Measurements from ENCODE around the gene P2RX2. TPM values are rescaled to one million over a fixed set of nuclear protein-coding genes. Genes with fewer than 3 reads are reported as not detected.

The P2RX2 gene
- total RNA-seq, 2 donors from 2014 or later: 0.24 TPM; not detected in 1

GRCh38 chr12:132639956-132640520, 21.5 kb downstream of the P2RX2 start:
- intact Hi-C loops (cut with DNase I): no loop called here
- no peak overlapping the region for H3K4me3 ChIP-seq
- no peaks in the 10 kb centered on the region for H3K36me3 ChIP-seq
- H3K9me3 ChIP-seq: no peaks in the 10 kb centered on the region
- TF ChIP-seq, protein P1, sequence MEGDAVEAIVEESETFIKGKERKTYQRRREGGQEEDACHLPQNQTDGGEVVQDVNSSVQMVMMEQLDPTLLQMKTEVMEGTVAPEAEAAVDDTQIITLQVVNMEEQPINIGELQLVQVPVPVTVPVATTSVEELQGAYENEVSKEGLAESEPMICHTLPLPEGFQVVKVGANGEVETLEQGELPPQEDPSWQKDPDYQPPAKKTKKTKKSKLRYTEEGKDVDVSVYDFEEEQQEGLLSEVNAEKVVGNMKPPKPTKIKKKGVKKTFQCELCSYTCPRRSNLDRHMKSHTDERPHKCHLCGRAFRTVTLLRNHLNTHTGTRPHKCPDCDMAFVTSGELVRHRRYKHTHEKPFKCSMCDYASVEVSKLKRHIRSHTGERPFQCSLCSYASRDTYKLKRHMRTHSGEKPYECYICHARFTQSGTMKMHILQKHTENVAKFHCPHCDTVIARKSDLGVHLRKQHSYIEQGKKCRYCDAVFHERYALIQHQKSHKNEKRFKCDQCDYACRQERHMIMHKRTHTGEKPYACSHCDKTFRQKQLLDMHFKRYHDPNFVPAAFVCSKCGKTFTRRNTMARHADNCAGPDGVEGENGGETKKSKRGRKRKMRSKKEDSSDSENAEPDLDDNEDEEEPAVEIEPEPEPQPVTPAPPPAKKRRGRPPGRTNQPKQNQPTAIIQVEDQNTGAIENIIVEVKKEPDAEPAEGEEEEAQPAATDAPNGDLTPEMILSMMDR (IDR thresholded peaks at IDR 0.05): no peak
- no peak overlapping the region for H3K9ac ChIP-seq (ENCODE audit: low read depth in 2 of 2, low read length in 2 of 2)
- no peak overlapping the region for H3K27ac ChIP-seq
- no peaks in the 10 kb centered on the region for H3K27me3 ChIP-seq
- no peak for DNase-seq
- no peaks in the 10 kb centered on the region for H3K4me1 ChIP-seq

GRCh38 chr12:132640936-132641335, 22.4 kb downstream of the P2RX2 start:
- H3K4me1 ChIP-seq: no peaks in the 10 kb centered on the region
- DNase-seq: no peak
- intact Hi-C loops (cut with DNase I): no loop called here
- H3K27ac ChIP-seq: no peak overlapping the region
- H3K9ac ChIP-seq (ENCODE audit: low read depth in 2 of 2, low read length in 2 of 2): no peak overlapping the region
- H3K36me3 ChIP-seq: no peaks in the 10 kb centered on the region
- H3K4me3 ChIP-seq: no peak overlapping the region
- no peaks in the 10 kb centered on the region for H3K27me3 ChIP-seq
- no peaks in the 10 kb centered on the region for H3K9me3 ChIP-seq
- TF ChIP-seq, protein P1 (IDR thresholded peaks at IDR 0.05): no peak

GRCh38 chr12:132641811-132642650, 23.5 kb downstream of the P2RX2 start:
- H3K27me3 ChIP-seq: no peaks in the 10 kb centered on the region
- no peak for DNase-seq
- intact Hi-C loops (cut with DNase I): no loop called here
- no peaks in the 10 kb centered on the region for H3K9me3 ChIP-seq
- no peak overlapping the region for H3K9ac ChIP-seq (ENCODE audit: low read depth in 2 of 2, low read length in 2 of 2)
- H3K27ac ChIP-seq: no peak overlapping the region
- H3K4me3 ChIP-seq: no peak overlapping the region
- H3K36me3 ChIP-seq: no peaks in the 10 kb centered on the region
- no peaks in the 10 kb centered on the region for H3K4me1 ChIP-seq
- TF ChIP-seq, protein P1 (IDR thresholded peaks at IDR 0.05): no peak

DNA sequence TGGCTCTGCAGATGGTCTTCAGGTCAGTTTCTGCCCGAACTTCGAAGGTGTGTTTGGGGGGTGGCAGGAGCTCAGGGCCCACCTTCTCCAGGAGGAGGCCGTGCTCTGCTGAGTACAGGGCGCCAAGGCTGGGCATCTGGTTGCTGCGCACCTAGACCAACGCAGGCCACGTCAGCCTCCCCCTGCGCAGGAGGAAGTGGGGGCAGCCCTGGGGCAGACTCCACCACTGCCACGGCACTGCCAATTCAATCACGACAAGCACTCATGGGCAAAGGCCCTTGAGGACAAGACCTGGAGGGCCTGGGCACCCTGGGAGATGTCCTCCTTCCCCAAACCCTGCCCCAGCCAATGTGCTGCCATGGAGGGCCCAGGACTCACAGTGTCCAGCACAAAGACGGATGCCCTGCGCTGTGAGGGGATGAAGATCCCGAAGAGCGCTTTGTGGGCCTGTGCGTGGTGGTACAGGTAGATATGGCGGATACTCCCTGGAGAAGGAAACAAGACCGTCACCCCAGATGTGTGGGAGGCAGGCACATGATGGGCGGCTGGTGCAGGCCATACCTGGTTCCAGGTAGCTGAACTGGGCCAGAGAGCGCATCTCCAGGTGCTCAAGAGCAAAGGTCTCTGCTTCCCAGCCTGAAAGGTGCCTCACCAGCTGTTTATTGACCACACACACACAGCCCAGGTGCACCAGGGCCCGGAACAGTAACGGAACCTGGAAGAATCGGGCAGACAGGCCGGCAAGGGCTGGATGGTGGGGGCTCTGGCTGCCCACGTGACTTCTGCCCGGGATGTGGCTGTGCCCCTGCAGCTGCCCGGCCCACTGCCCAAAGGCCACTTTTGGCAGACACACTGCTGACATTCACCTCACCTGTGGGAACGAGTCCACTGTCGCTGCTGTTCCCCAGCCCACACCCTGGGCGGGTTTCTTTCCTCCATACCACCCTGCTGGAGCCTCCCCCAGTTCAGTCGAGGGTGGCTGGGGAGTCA, 24.6 kb downstream of the P2RX2 start:
- Histone ChIP-seq H3K4me1 (no peaks in the 10 kb centered on the region), H3K27ac (no peak overlapping the region), H3K36me3 (no peaks in the 10 kb centered on the region), H3K27me3 (no peaks in the 10 kb centered on the region), H3K9me3 (no peaks in the 10 kb centered on the region), H3K9ac (ENCODE audit: low read depth in 2 of 2, low read length in 2 of 2) (no peak overlapping the region), H3K4me3 (no peak overlapping the region)
- no peak for DNase-seq
- intact Hi-C loops (cut with DNase I): no loop called here
- TF ChIP-seq, protein P1 (IDR thresholded peaks at IDR 0.05): no peak

- Histone ChIP-seq H3K27me3 (no peaks in the 10 kb centered on the region), H3K4me1 (no peaks in the 10 kb centered on the region), H3K9ac (ENCODE audit: low read depth in 2 of 2, low read length in 2 of 2) (no peak overlapping the region), H3K4me3 (no peak overlapping the region), H3K9me3 (no peaks in the 10 kb centered on the region), H3K27ac (no peak overlapping the region), H3K36me3 (no peaks in the 10 kb centered on the region)
- TF ChIP-seq, protein P1 (IDR thresholded peaks at IDR 0.05): no peak
- intact Hi-C loops (cut with DNase I): no loop called here
- DNase-seq: no peak
These were observed 28.3 kb downstream of the P2RX2 start for GRCh38 chr12:132646850-132647249.
